Sigmoid colon (tissue), 7 donors: Measurements from ENCODE around the gene PTPRT. TPM values are rescaled to one million over a fixed set of nuclear protein-coding genes. Genes with fewer than 3 reads are reported as not detected.

Source experiments
- DNase-seq: peaks from one replicate; pipeline ENCODE4 v3.0.0-alpha.2; 2019
- H3K27ac ChIP-seq, 4 donors: fragments of 200-600 bp; sonication (generic); one replicate each; pipeline ENCODE4 v1.5.1; 2016 to 2019; ENCODE audit warnings: mild to moderate bottlenecking in 1 of 4
- H3K27me3 ChIP-seq, 3 donors: fragments of 200-600 bp; sonication (generic); one replicate each; pipeline ENCODE4 v1.5.1; 2019; ENCODE audit warnings: mild to moderate bottlenecking in 1 of 3
- H3K36me3 ChIP-seq, 4 donors: fragments of 200-600 bp; sonication (generic); one replicate each; pipeline ENCODE4 v1.5.1; 2016 to 2019
- H3K4me1 ChIP-seq, 4 donors: fragments of 200-600 bp; sonication (generic); one replicate each; pipeline ENCODE4 v1.5.1; 2017 to 2019
- H3K4me3 ChIP-seq, 4 donors: fragments of 200-600 bp; sonication (generic); one replicate each; pipeline ENCODE4 v1.5.1; 2017 to 2019; ENCODE audit warnings: mild to moderate bottlenecking in 2 of 4, moderate library complexity in 1 of 4
- H3K9me3 ChIP-seq, 4 donors: fragments of 200-600 bp in 3 of 4; sonication (generic) in 3 of 4; one replicate each; pipeline versions ENCODE4 v1.5.1 to v1.6.1; 2013 to 2019
- CTCF ChIP-seq, 4 experiments: fragments of 450-650 bp in 3 of 4; fragments of 200-600 bp in 1 of 4; IDR thresholded peaks; one replicate each; pipeline ENCODE4 v1.5.1; 2016 to 2019; ENCODE audit warnings: antibody characterized with exemption in 4 of 4, mild to moderate bottlenecking in 3 of 4, moderate library complexity in 2 of 4
- EP300 ChIP-seq, 4 donors: sonication (generic); formaldehyde crosslinking; IDR thresholded peaks; one replicate each; pipeline ENCODE4 v1.6.1; 2017; ENCODE audit warnings: antibody characterized with exemption in 4 of 4
- POLR2A ChIP-seq, 2 donors: fragments of 450-650 bp; IDR thresholded peaks; one replicate each; pipeline ENCODE4 v1.6.1; 2016; ENCODE audit warnings: antibody characterized with exemption in 2 of 2, mild to moderate bottlenecking in 2 of 2, moderate library complexity in 2 of 2
- POLR2AphosphoS5 ChIP-seq, 4 donors: sonication (generic); formaldehyde crosslinking; IDR thresholded peaks; one replicate each; pipeline ENCODE4 v1.6.1; 2017; ENCODE audit warnings: antibody characterized with exemption in 4 of 4
- WGBS, 2 donors: extraction: QIAGEN DNeasy Blood & Tissue Kit; methylation state at CpG; one replicate each; pipeline ENCODE4 v1.1.7; 2013; 5-methylcytosine and 5-hydroxymethylcytosine counted together
- intact Hi-C: fragments of 100-400 bp; cut with DNase I; formaldehyde crosslinking; loops from one replicate; pipeline ENCODE4 v1.15.1; 2023
- polyA plus RNA-seq, 3 donors: library from polyadenylated mRNA; stranded (reverse); fragments of 200-250 nt; gene quantifications; one replicate each; pipeline ENCODE4 v1.2.3, GENCODE V29; 2013
- total RNA-seq, 4 donors: library from RNA; depleted of rRNA; stranded (reverse); fragments of >200 nt; gene quantifications; one replicate each; pipeline ENCODE4 v1.1.0, GENCODE V29; 2016
- donor health status: healthy with polysubstance abuse.
- donor health status: Bipolar disorder and iron deficiency.
- donor health status: healthy.

Gene PTPRT
- total and polyA plus RNA-seq, 7 donors, result under 0.01 to 0.41 (median 0.12) TPM; not detected in 3

GRCh38 chr20:42368910-42369309 is 820.8 kb downstream of the PTPRT start:
- H3K36me3 ChIP-seq, result no peaks in the 10 kb centered on the region
- no peaks in the 10 kb centered on the region for H3K9me3 ChIP-seq
- intact Hi-C loops, result no loop called here
- DNase-seq, result no peak
- H3K27ac ChIP-seq, result no peak overlapping the region
- H3K4me3 ChIP-seq, result no peak overlapping the region
- no peak for TF ChIP-seq POLR2AphosphoS5 (IDR thresholded peaks at IDR 0.05)
- no peak for TF ChIP-seq EP300 (IDR thresholded peaks at IDR 0.05)
- no peak for TF ChIP-seq CTCF (IDR thresholded peaks at IDR 0.05)
- no peak for TF ChIP-seq POLR2A (IDR thresholded peaks at IDR 0.05)
- H3K4me1 ChIP-seq, result no peaks in the 10 kb centered on the region
- H3K27me3 ChIP-seq, result no peaks in the 10 kb centered on the region
- WGBS, 2 donors, result 68 to 72% methylated on average over 3 of the region's 3 CpGs

- no peaks in the 10 kb centered on the region for H3K36me3 ChIP-seq
- DNase-seq, result no peak
- no peak overlapping the region for H3K4me3 ChIP-seq
- H3K9me3 ChIP-seq, result no peaks in the 10 kb centered on the region
- H3K27me3 ChIP-seq, result no peaks in the 10 kb centered on the region
- H3K4me1 ChIP-seq, result no peaks in the 10 kb centered on the region
- no peak overlapping the region for H3K27ac ChIP-seq
- 33 to 41% methylated on average over 6 of the region's 6 CpGs for WGBS, 2 donors
- no peak for TF ChIP-seq CTCF (IDR thresholded peaks at IDR 0.05)
- TF ChIP-seq POLR2A (IDR thresholded peaks at IDR 0.05), result no peak
- TF ChIP-seq EP300 (IDR thresholded peaks at IDR 0.05), result no peak
- TF ChIP-seq POLR2AphosphoS5 (IDR thresholded peaks at IDR 0.05), result no peak
- intact Hi-C loops, result no loop called here
These were observed 823.1 kb downstream of the PTPRT start for GRCh38 chr20:42366626-42367025.

GRCh38 chr20:42364446-42364845 is 825.3 kb downstream of the PTPRT start:
- intact Hi-C loops, result no loop called here
- Histone ChIP-seq H3K4me1 (no peaks in the 10 kb centered on the region), H3K9me3 (no peaks in the 10 kb centered on the region), H3K27ac (no peak overlapping the region), H3K27me3 (no peaks in the 10 kb centered on the region), H3K36me3 (no peaks in the 10 kb centered on the region), H3K4me3 (no peak overlapping the region)
- TF ChIP-seq POLR2AphosphoS5 (IDR thresholded peaks at IDR 0.05), result no peak
- TF ChIP-seq CTCF (IDR thresholded peaks at IDR 0.05), result no peak
- TF ChIP-seq EP300 (IDR thresholded peaks at IDR 0.05), result no peak
- no peak for TF ChIP-seq POLR2A (IDR thresholded peaks at IDR 0.05)
- 64 to 77% methylated on average over 2 of the region's 2 CpGs for WGBS, 2 donors
- DNase-seq, result no peak

GRCh38 chr20:42361402-42361970 is 828.2 kb downstream of the PTPRT start:
- no peak for DNase-seq
- intact Hi-C loops, result no loop called here
- TF ChIP-seq EP300 (IDR thresholded peaks at IDR 0.05), result no peak
- no peak for TF ChIP-seq POLR2A (IDR thresholded peaks at IDR 0.05)
- no peak for TF ChIP-seq POLR2AphosphoS5 (IDR thresholded peaks at IDR 0.05)
- no peak for TF ChIP-seq CTCF (IDR thresholded peaks at IDR 0.05)
- H3K9me3 ChIP-seq, result no peaks in the 10 kb centered on the region
- WGBS, 2 donors, result 69 to 72% methylated on average over 6 of the region's 6 CpGs
- no peaks in the 10 kb centered on the region for H3K4me1 ChIP-seq
- H3K4me3 ChIP-seq, result no peak overlapping the region
- no peaks in the 10 kb centered on the region for H3K36me3 ChIP-seq
- H3K27ac ChIP-seq, result no peak overlapping the region
- no peaks in the 10 kb centered on the region for H3K27me3 ChIP-seq

- H3K9me3 ChIP-seq, result no peaks in the 10 kb centered on the region
- no peak for DNase-seq
- H3K4me3 ChIP-seq, result no peak overlapping the region
- TF ChIP-seq EP300 (IDR thresholded peaks at IDR 0.05), result no peak
- TF ChIP-seq POLR2A (IDR thresholded peaks at IDR 0.05), result no peak
- TF ChIP-seq CTCF (IDR thresholded peaks at IDR 0.05), result no peak
- TF ChIP-seq POLR2AphosphoS5 (IDR thresholded peaks at IDR 0.05), result no peak
- H3K36me3 ChIP-seq, result no peaks in the 10 kb centered on the region
- no peaks in the 10 kb centered on the region for H3K4me1 ChIP-seq
- 91 to 96% methylated on average over 1 of the region's 1 CpG for WGBS, 2 donors
- intact Hi-C loops, result no loop called here
- no peak overlapping the region for H3K27ac ChIP-seq
- no peaks in the 10 kb centered on the region for H3K27me3 ChIP-seq
These were observed 829.1 kb downstream of the PTPRT start for GRCh38 chr20:42360621-42361020.
